ACC112 (cell line): ENCODE measurements around the gene XBP1.

ENCODE experiments used
- H2AFZ ChIP-seq: fragments of 200-600 bp; sonication (generic); one replicate; pipeline ENCODE4 v1.6.0; 2017; ENCODE audit warnings: antibody characterized with exemption, low read length; ENCODE audit not compliant: unreplicated experiment
- H3K27ac ChIP-seq: fragments of 200-600 bp; sonication (generic); 2 replicates; pipeline ENCODE4 v1.5.1; 2014; ENCODE audit warnings: low read depth, mild to moderate bottlenecking, antibody characterized with exemption, low read length, moderate library complexity
- H3K27me3 ChIP-seq: fragments of 200-600 bp; sonication (generic); 2 replicates; pipeline ENCODE4 v1.6.1; 2014; ENCODE audit warnings: mild to moderate bottlenecking, antibody characterized with exemption, low read length, moderate library complexity, mixed read lengths; ENCODE audit not compliant: insufficient read depth
- H3K36me3 ChIP-seq: fragments of 200-600 bp; sonication (generic); 2 replicates; pipeline ENCODE4 v1.6.1; 2016; ENCODE audit warnings: mild to moderate bottlenecking, antibody characterized with exemption, low read length, moderate library complexity, mixed read lengths; ENCODE audit not compliant: insufficient read depth
- H3K4me1 ChIP-seq: fragments of 200-600 bp; sonication (generic); one replicate; pipeline ENCODE4 v1.6.1; 2016; ENCODE audit warnings: low read length, mixed read lengths; ENCODE audit not compliant: insufficient read depth, unreplicated experiment, control insufficient read depth
- H3K4me3 ChIP-seq: fragments of 200-600 bp; sonication (generic); 2 replicates; pipeline ENCODE4 v1.5.1; 2014; ENCODE audit warnings: mild to moderate bottlenecking, low read depth, low read length
- H3K79me2 ChIP-seq: fragments of 200-600 bp; sonication (generic); one replicate; pipeline ENCODE4 v1.6.0; 2016; ENCODE audit warnings: low read length; ENCODE audit not compliant: control insufficient read depth, unreplicated experiment, insufficient read depth

XBP1 gene

DNA sequence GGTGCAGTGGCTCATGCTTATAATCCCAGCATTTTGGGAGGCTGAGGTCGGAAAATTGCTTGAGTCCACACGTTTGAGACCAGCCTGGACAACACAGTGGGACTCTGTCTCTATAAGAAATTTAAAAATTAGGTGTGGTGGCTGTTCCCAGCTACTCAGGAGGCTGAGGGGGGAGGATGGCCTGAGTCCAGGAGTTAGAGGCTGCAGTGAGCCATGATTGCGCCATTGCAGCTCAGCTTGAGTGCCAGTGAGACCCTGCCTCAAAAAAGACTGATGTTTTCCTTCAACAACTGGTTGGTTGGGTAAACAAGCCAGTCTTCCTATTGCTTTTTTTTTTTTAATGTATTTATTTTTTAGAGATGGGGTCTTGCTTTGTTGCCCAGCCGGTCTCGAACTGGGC, 9.2 kb downstream of the XBP1 start:
- H3K27ac ChIP-seq: no peak overlapping the region
- H3K79me2 ChIP-seq: peaks cover 8% of the 10 kb centered on the region
- no peak overlapping the region for H3K4me3 ChIP-seq
- peaks cover 4% of the 10 kb centered on the region for H3K4me1 ChIP-seq
- H3K36me3 ChIP-seq: peaks cover 22% of the 10 kb centered on the region
- H3K27me3 ChIP-seq: no peaks in the 10 kb centered on the region
- no peak overlapping the region for H2AFZ ChIP-seq

DNA sequence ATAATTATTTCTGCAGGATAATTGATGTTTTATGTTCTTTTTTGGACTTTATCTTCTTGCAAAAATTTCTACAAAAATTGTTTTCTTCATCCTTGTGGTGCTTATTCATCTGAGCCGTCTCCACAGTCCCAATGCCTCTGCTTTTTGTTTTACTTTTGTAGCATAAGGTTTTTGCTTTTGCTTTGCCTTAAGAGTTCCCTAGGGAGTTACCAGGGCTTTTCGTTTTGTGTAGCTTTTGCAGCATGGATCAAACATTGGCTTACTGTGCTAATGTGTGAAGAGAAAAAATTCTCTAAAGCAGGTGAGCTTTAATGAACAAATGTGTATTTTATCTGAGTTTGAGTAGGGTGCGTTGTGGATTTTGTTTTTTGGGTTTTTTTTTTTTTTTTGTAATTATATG, 11.8 kb downstream of the XBP1 start:
- Histone ChIP-seq H3K36me3 (peaks cover 12% of the 10 kb centered on the region), H3K4me1 (no peaks in the 10 kb centered on the region), H3K27me3 (no peaks in the 10 kb centered on the region), H3K4me3 (no peak overlapping the region), H3K27ac (no peak overlapping the region), H3K79me2 (peaks cover 2% of the 10 kb centered on the region), H2AFZ (no peak overlapping the region)

- peaks cover 11% of the 10 kb centered on the region for H3K79me2 ChIP-seq
- H3K27me3 ChIP-seq: no peaks in the 10 kb centered on the region
- H3K36me3 ChIP-seq: peaks cover 13% of the 10 kb centered on the region
- H2AFZ ChIP-seq: no peak overlapping the region
- no peaks in the 10 kb centered on the region for H3K4me1 ChIP-seq
- H3K4me3 ChIP-seq: no peak overlapping the region
- H3K27ac ChIP-seq: no peak overlapping the region
These were observed 16.3 kb downstream of the XBP1 start for GRCh38 chr22:28783786-28784671.

- peaks cover 9% of the 10 kb centered on the region for H3K36me3 ChIP-seq
- no peaks in the 10 kb centered on the region for H3K4me1 ChIP-seq
- no peak overlapping the region for H3K4me3 ChIP-seq
These were observed 20.1 kb downstream of the XBP1 start for GRCh38 chr22:28780296-28780695.

DNA sequence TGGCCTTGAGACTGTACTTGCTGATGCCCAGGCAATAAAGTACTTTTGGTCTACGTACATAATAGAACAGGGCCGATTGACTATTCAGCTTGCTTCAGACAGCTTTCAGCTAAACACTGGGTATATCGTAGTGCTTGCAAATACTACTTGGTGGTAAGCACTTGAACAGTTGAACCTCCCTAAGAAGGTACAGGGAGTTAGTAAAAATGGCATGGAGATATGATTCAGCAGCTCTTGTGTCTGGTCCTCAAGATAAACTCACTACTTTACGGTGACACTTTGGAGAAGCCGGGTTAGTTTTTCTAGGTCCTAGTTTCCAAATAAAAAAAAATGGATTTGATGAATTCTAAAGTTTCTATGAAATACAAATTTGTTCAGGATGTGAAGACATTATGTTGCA, 20.5 kb downstream of the XBP1 start:
- Histone ChIP-seq H3K4me3 (no peak overlapping the region), H3K36me3 (peaks cover 9% of the 10 kb centered on the region), H3K4me1 (no peaks in the 10 kb centered on the region), H2AFZ (no peak overlapping the region), H3K27me3 (no peaks in the 10 kb centered on the region), H3K27ac (no peak overlapping the region), H3K79me2 (peaks cover 34% of the 10 kb centered on the region)

More at GRCh38 chr22:28780296-28780695, 20.1 kb downstream of the XBP1 start:
- H3K79me2 ChIP-seq: peaks cover 29% of the 10 kb centered on the region
- H2AFZ ChIP-seq: no peak overlapping the region
- H3K27me3 ChIP-seq: no peaks in the 10 kb centered on the region
- H3K27ac ChIP-seq: no peak overlapping the region

DNA sequence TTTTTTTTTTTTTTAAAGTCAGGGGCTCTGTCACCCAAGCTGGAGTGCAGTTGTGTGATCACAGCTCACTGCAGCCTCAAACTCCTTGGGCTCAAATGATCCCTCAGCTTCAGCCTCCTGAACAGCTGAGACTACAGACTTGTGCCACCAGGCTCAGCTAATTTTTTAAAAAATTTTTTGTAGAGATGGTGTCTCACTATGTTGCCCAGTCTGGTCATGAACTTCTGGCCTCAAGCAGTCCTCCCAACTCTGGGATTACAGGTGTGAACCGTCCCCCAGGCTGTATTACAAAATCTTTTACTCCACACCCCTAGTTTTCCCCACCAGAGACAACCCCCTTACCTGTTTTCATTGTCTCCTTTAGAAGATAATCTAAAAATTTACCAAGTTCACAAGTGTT, 26.0 kb downstream of the XBP1 start:
- Histone ChIP-seq H3K4me1 (peaks cover 3% of the 10 kb centered on the region), H3K4me3 (no peak overlapping the region), H3K27ac (no peak overlapping the region), H3K27me3 (no peaks in the 10 kb centered on the region), H3K79me2 (peaks cover 38% of the 10 kb centered on the region), H2AFZ (no peak overlapping the region), H3K36me3 (no peaks in the 10 kb centered on the region)

- H3K4me3 ChIP-seq: peak overlapping the region; percentile 97
- no peaks in the 10 kb centered on the region for H3K27me3 ChIP-seq
- peak overlapping the region; percentile 80 for H3K27ac ChIP-seq
- peak overlapping the region; percentile 75 for H2AFZ ChIP-seq
- no peaks in the 10 kb centered on the region for H3K36me3 ChIP-seq
- peaks cover 34% of the 10 kb centered on the region for H3K79me2 ChIP-seq
- peaks cover 3% of the 10 kb centered on the region for H3K4me1 ChIP-seq
These were observed 26.9 kb downstream of the XBP1 start for GRCh38 chr22:28773461-28773867.

DNA sequence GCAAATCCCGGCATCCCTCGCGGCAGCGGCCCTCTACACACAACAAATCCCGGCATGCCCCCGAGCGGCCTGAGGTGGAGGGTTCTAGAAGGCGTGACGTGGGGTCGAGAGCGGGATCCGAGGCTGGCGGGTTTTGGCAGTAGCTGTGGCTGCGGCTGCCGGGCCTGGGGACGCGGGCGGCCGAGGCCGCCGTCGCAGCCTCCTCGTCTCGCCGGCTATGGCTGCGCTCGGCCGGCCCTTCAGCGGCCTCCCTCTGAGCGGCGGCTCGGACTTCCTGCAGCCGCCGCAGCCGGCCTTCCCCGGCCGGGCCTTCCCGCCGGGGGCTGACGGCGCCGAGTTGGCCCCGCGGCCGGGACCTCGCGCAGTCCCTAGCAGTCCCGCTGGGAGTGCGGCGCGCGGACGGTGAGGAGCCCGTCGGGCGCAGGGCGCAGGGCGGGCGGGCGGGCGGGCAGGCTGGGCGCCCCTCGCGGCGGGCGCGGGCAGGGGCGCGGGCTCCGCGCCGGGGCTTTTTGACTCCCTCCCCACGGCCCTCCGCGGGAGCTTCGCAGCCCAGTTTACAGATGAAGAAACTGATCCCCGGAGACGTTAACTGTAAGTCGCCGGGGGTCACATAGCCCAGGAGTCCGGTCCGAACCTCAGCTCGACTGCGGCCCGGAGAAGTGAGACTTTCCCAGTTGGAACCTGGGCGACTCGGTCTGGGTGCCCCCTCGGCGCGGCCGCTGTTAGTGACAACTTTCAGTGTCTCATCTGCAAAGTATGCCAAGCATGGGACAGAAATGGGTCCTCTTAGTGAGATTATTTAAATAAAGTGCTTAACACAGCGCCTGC, 27.5 kb downstream of the XBP1 start, which contains the start of gene CCDC117:
Gene CCDC117 (plus strand): TSS at position 63 of the 828 bp plus-strand sequence. CDS start 155 bp downstream, at position 218.
- H2AFZ ChIP-seq: peak within 1 kb of the TSS; percentile 89
- peak within 1 kb of the TSS; percentile 97 for H3K4me3 ChIP-seq

GRCh38 chr22:28771195-28771791, 29.1 kb downstream of the XBP1 start:
- Histone ChIP-seq H3K36me3 (no peaks in the 10 kb centered on the region), H3K4me3 (no peak overlapping the region), H2AFZ (no peak overlapping the region), H3K27me3 (no peaks in the 10 kb centered on the region), H3K27ac (no peak overlapping the region), H3K4me1 (peaks cover 3% of the 10 kb centered on the region), H3K79me2 (peaks cover 25% of the 10 kb centered on the region)

More for the DNA sequence above, 27.5 kb downstream of the XBP1 start, which contains the start of gene CCDC117:
- Histone ChIP-seq H3K27me3 (no peaks in the 10 kb centered on the region), H3K36me3 (no peaks in the 10 kb centered on the region), H3K79me2 (peaks cover 32% of the 10 kb centered on the region), H3K27ac (peak within 1 kb of the TSS; percentile 80), H3K4me1 (peaks cover 3% of the 10 kb centered on the region)

DNA sequence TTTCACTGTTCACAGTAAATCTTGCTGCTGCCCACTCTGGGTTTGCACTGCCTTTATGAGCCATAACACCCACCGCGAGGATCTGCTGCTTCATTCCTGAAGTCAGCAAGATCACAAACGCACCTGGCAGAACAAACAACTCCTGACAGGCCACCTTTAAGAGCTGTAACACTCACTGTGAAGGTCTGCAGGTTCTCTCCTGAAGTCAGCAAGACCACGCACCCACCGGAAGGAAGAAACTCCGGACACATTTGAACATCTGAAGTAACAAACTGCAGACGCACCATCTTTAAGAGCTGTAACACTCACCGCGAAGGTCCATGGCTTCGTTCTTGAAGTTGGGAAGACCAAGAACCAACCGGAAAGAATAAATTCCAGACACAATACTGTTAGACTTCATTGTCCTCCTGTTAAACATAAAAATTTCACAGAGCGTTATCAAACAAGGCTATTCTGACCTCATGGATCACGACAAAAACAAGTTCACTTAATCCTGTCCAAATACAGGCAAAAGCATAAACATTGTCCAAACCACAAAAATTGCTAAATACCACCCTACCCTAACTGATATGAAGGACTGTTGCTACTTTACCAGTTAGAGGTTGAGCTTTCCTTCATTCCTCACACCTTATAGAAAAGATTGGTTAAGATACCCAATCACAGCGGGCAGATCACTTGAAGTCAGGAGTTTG, 30.8 kb downstream of the XBP1 start:
- Histone ChIP-seq H3K27me3 (no peaks in the 10 kb centered on the region), H3K27ac (no peak overlapping the region), H3K79me2 (peaks cover 12% of the 10 kb centered on the region), H3K4me1 (peaks cover 3% of the 10 kb centered on the region), H2AFZ (no peak overlapping the region), H3K4me3 (no peak overlapping the region), H3K36me3 (no peaks in the 10 kb centered on the region)
